Activated T-helper 1 cell treated with Interleukin-2 at 50 U/mL for 16 hours (primary cell): ENCODE measurements around the gene CDH23.
A peak's percentile ranks its signal among the peaks of the same experiment; 100 is the strongest.

Source experiments
- DNase-seq: peaks from one replicate; pipeline ENCODE4 v3.0.0-alpha.2; 2020; ENCODE audit warnings: low read depth

Gene CDH23

DNA sequence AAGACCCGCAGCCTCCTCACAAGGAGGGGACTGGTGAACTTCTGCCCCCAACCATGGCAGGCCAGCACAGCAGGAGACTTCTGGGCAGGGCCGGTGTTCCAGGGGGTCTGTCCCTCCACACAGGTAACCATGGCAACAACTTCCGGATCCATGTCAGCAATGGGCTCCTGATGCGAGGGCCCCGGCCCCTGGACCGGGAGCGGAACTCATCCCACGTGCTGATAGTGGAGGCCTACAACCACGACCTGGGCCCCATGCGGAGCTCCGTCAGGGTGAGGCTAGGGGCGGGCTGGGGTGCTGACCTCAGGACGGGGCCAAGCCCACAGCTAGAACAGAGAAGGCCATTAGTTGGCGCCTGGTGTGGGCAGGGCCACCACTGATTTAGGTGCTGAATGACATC, 328.5 kb downstream of the CDH23 start:
- no peak for DNase-seq

DNA sequence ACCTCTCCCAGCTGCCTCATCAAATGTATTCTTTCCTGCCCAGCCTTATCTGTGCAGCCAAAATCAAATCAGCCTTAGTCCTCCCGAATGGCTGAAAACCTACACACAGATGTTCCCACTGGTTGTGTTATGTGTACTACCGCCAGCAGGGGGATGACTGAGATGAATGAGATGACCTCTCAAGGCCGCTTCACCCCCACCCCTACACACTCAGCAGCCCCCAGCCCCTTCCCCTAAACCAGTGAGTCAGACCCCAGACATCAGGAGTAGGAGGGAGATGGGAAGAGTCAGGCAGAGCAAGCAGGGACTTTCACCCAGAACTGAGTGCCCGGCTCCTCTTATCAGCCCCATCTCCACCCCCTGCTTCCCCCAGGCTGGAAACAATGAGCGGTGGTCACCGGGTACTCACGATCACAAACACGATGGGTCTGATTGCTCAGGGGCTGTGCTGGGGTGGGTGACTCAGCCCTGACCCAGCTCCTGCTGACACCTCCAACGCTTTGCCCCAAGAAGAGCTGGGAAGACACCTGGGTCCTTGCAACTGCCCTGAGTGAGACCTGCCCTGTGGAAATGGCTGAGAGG, 329.4 kb downstream of the CDH23 start:
- peak; percentile 25 for DNase-seq

GRCh38 chr10:71726580-71727104, 329.9 kb downstream of the CDH23 start:
- DNase-seq, result no peak

DNA sequence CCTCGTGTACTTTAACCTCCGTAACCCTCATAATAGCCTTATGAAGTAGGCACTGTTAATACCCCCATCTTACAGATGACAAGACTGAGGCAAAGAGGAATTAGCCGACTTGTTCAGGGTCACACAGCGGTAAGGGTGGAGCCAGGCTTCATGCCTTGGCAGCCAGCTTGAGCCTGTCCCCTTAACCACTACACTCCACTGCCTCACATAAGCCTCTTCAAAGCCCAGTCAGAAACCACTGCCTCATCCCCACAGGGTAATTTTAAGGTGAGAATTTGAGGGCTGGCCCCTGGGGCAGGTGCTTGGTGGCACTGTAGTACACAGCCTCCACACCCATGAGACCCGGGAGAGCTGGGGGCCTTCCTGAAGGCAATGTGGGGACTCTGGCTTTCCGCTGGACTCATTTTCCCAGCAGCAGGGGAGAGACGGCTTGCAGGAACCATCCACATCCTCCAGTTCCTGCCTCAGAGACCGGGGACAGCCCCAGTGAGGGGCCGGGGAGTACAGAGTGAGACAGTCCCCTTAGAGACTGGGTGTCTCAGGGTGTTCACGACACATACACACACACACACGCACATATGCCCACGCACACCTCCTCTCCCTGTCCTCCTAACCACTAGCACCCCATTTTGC, 330.5 kb downstream of the CDH23 start:
- peak; percentile 25 for DNase-seq

DNA sequence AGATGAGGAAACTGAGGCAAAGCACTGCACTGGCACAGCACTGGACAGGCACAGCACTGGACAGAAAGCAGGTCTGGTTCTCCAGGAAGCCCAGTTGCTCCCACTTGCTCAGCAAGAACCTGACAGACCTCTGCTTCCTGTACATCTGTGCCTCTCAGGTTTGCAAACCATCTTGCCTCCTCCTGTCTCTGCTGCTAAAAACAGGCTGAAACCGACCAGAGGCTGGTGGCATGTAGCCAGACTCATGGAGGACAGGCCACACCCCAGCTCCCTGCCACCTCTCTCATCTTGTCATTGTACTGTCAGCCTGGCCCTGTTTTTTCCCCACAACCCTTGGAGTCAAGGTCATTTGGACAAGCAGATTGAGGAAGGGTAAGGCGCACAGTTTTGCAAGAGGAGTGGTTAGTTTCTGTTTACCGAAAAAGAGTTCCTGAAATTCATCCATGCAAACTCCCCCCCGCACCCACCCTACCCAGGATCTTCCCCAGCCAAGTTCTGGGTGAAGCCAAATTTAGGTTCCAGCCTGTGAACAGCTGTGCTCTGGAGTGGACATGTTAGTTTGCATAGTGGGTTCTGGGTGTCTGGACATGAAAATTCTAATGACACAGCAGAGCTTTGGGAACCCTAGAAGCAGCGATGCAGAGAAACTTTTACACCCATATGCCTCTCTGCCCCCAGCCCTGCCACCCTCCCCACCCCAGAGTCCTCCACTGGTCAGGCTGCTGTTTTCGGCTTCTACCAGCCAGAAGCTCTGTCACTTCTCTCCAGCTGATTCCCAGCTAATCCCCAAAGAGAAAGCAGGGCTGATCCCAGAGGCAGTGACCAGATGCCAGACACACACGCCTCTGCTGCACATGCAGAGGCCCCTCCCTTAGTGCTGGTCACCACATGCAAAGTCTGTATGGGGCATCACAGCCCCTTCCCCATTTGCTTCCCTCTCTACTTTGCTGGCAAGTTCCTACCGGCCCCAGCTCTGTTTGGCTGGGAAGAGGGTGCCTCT, 331.3 kb downstream of the CDH23 start:
- DNase-seq, result peak; percentile 66

- DNase-seq, result no peak
Measured at GRCh38 chr10:71729161-71729636, 332.5 kb downstream of the CDH23 start.

- DNase-seq, result no peak
Measured at GRCh38 chr10:71731791-71732190, 335.1 kb downstream of the CDH23 start.

- DNase-seq, result no peak
Measured at GRCh38 chr10:71734797-71735196, 338.1 kb downstream of the CDH23 start.

- peak; percentile 57 for DNase-seq
Measured at GRCh38 chr10:71735709-71736569, 339.2 kb downstream of the CDH23 start.

- no peak for DNase-seq
Measured at GRCh38 chr10:71736570-71736952, 339.8 kb downstream of the CDH23 start.

DNA sequence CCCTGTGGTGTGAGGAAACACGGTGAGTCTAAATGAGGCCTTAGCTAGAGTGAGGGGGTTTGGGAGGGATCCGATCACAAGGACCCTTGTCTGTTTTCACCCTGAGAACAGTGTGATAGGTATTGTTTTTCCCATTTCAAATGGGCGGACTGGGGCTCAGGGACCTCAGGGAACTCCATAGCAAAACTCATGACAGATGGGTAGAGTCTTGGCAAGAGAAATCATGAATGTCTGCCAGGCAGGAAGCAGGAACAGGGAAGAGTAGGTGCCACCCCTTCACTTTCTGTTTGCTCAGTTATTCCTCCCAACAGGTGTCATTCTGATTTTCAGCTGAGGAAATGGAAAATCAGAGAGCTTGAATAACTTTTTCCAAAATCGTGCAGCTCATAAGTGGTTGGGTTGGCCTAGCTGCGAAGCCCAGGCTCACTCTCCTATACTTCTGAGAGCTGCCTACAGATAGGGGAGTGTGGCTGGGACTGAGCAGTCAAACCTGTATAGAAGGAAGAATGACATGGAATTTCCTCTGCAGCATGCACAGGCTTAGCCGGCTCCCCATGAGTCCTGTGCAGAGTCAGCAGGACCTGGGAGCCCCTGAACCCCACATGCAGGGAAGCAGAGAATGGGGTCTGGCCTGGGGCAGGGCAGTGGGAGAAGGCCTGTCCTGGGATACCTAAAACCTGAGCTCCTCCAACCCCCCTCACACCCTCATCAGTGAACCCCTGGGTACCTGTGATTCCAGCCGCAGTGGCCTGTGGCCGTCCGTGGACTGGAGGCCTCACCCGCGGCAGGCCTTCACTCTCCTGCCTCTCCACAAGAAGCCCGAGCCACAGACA, 340.5 kb downstream of the CDH23 start:
- DNase-seq, result no peak

GRCh38 chr10:71737834-71738197, 341.1 kb downstream of the CDH23 start:
- DNase-seq, result no peak

DNA sequence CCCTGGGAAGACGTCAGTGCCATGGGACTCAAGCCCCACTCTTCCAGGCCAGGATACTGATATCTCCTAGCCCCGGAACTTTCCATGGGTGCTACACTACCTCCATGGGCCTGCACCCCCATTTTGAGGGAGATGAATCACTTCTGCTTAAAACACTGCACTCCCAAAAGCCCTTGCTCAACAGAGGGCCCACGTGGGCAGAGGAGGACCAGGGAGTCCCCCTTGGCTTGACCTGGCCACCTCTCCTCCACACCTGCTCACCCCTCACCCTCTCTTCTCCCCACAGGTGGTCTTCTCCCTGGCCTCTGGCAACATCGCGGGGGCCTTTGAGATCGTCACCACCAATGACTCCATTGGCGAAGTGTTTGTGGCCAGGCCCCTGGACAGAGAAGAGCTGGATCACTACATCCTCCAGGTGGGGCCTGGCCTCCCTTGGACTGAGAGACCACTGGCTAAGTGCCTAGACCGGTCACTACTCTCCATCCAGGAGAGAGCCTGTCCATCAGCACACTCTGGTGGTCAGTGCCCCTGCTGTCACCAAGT, 342.7 kb downstream of the CDH23 start:
- no peak for DNase-seq

- no peak for DNase-seq
Measured at GRCh38 chr10:71740069-71740653, 343.4 kb downstream of the CDH23 start.

DNA sequence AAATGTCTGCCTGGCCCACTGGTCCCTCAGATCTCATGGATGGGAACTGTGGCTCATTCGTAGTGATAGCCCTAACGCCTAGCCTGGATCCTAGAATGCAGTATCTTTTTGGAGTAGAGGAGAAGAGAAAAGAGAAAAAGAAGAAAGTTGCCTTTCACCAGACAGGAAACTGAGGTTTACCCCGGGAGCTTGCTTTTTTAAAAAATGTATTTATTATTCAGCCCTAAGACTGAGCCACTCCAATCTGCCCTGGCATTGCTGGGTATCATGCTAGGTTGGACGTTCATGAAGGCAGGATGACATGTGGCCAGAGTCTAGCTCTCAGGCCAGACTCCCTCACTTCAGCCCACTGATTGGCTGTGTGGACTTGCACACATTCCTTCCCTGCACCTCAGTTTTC, 344.3 kb downstream of the CDH23 start:
- no peak for DNase-seq

DNA sequence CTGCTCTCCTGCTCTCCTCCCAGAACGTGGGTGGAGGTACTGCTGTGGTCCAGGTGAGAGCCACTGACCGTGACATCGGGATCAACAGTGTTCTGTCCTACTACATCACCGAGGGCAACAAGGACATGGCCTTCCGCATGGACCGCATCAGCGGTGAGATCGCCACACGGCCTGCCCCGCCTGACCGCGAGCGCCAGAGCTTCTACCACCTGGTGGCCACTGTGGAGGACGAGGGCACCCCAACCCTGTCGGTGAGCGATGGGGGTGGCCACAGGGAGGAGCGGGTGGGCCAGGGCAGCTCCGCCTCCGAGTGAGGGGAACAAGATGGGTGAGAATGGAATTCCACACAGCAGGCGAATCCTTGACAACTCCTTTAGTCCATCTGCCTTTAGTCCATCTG, 345.0 kb downstream of the CDH23 start:
- no peak for DNase-seq

- DNase-seq, result no peak
Measured at GRCh38 chr10:71742301-71743088, 345.8 kb downstream of the CDH23 start.

GRCh38 chr10:71743089-71743838, 346.5 kb downstream of the CDH23 start:
- DNase-seq, result no peak

DNA sequence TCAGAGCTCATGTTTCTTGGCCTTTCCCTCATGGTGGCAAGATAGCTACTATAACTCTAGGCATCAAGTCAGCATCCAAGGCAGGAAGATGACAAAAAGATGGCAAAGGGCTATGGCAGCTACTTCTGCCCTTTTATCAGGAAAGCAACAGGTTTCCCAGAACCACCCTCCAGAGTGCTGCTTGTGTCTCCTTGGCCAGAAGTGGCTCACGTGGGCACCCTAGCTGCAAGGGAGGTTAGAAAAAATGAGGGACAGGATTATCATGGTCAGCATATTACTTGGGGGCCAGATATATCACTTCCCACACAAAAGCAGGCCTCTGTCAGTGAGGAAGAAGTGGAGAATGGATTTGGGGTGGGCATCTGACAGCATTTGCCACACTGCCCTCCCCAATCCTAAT, 347.1 kb downstream of the CDH23 start:
- DNase-seq, result no peak
